HFFc6 (cell line): Measurements from ENCODE around the gene TPK1. TPM values are rescaled to one million over a fixed set of nuclear protein-coding genes. Genes with fewer than 3 reads are reported as not detected.

Experiments
- DNase-seq: peaks from one replicate; pipeline ENCODE4 v3.0.0-alpha.2; 2018
- H3K27ac Mint-ChIP-seq: 2 replicates; pipeline ENCODE4 v1.8.0; 2020; ENCODE audit warnings: mild to moderate bottlenecking, mixed read lengths
- H3K27me3 Mint-ChIP-seq: 2 replicates; pipeline ENCODE4 v1.8.0; 2021; ENCODE audit warnings: mild to moderate bottlenecking, moderate library complexity, mixed read lengths; ENCODE audit not compliant: insufficient read depth
- H3K36me3 Mint-ChIP-seq: 2 replicates; pipeline ENCODE4 v1.8.0; 2021; ENCODE audit warnings: low read depth, mixed read lengths
- H3K4me1 Mint-ChIP-seq: 2 replicates; pipeline ENCODE4 v1.8.0; 2020; ENCODE audit warnings: low read depth, mixed read lengths
- H3K4me3 Mint-ChIP-seq: 2 replicates; pipeline ENCODE4 v1.8.0; 2020; ENCODE audit warnings: mild to moderate bottlenecking, moderate library complexity, mixed read lengths
- H3K9me3 Mint-ChIP-seq: 2 replicates; pipeline ENCODE4 v1.8.0; 2020; ENCODE audit warnings: mild to moderate bottlenecking, mixed read lengths
- CTCF ChIP-seq: fragments of 200-600 bp; sonication (generic); IDR thresholded peaks from 2 replicates; pipeline ENCODE4 v1.5.0; 2021; ENCODE audit warnings: antibody characterized with exemption, mild to moderate bottlenecking
- total RNA-seq, 6 experiments: library from RNA; stranded (reverse); fragmentation: NEBNext Ultra II Directional; extraction: Animal tissue kit (Norgen Biotek cat#: 25700); gene quantifications; 2 replicates in 1 of 6; 3 replicates in 5 of 6; pipeline ENCODE4 v1.2.3, GENCODE V29; 2021

Gene TPK1
- total RNA-seq, 6 experiments from 2014 or later, result 0.11 to 0.82 (median 0.55) TPM; not detected in 2

DNA sequence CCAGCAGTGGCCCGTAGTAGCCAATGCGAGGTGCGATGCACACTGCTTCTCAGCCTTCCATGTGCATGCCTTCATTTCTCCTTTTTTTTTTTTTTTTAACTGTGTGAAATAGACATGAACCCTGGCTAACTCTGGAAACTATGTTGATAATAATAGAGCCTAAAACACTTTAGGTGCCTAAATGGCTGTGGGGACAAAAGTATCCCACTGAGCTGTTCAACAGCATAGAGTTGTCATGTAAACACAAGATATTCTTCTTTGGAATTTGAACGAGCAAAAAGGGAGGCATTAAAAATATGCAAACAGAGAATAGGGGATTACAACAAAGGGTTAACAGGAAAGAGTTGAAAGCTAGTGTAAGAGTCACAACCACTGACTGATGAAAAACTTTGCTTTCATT, 270.3 kb downstream of the TPK1 start:
- H3K27me3 Mint-ChIP-seq, result no peaks in the 10 kb centered on the region
- DNase-seq, result no peak
- H3K9me3 Mint-ChIP-seq, result peaks cover 39% of the 10 kb centered on the region
- no peak for TF ChIP-seq CTCF
- no peaks in the 10 kb centered on the region for H3K4me1 Mint-ChIP-seq
- H3K27ac Mint-ChIP-seq, result no peak overlapping the region
- H3K4me3 Mint-ChIP-seq, result no peak overlapping the region
- H3K36me3 Mint-ChIP-seq, result no peaks in the 10 kb centered on the region

DNA sequence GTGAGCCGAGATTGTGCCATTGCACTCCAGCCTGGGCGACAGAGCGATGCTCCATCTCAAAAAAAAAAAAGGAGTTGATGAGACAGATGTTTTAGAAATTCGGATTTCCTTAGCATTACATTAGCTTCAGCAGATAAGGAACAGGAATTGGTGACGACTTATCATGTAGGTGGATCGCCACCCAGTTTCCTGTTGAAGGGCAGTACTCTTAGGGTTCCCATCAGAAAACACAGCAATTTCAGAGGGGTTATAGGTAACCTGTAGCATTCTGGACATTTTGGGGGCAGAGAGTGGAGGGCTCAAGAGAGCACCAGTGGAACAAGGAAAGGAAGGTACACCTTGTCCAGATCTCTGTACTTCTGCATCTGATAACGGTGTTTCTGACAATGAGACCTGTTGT, 286.0 kb downstream of the TPK1 start:
- H3K27me3 Mint-ChIP-seq, result no peaks in the 10 kb centered on the region
- peaks cover 48% of the 10 kb centered on the region for H3K9me3 Mint-ChIP-seq
- H3K36me3 Mint-ChIP-seq, result no peaks in the 10 kb centered on the region
- no peak for TF ChIP-seq CTCF
- H3K4me3 Mint-ChIP-seq, result no peak overlapping the region
- no peak overlapping the region for H3K27ac Mint-ChIP-seq
- H3K4me1 Mint-ChIP-seq, result no peaks in the 10 kb centered on the region
- no peak for DNase-seq

DNA sequence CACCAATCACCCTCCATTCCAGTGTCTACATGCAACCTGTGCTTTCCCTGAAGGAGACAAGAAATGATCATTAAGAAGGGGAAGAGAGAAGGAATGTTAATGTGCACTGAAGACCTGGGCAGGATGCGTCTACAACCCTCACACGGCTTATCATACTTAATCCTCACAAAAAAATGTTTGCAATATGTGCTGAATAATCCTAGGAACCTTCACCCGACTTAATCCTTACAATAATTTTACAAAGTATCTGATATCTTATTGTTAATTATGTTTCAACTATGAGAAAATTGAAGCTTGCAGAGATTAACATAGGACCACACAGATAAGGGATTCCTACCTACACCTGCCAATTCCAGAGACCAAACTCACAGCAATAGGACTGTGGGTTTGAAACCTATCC, 287.3 kb downstream of the TPK1 start:
- no peak for DNase-seq
- peaks cover 44% of the 10 kb centered on the region for H3K9me3 Mint-ChIP-seq
- H3K27me3 Mint-ChIP-seq, result no peaks in the 10 kb centered on the region
- H3K4me3 Mint-ChIP-seq, result no peak overlapping the region
- TF ChIP-seq CTCF, result no peak
- no peaks in the 10 kb centered on the region for H3K4me1 Mint-ChIP-seq
- H3K27ac Mint-ChIP-seq, result no peak overlapping the region
- no peaks in the 10 kb centered on the region for H3K36me3 Mint-ChIP-seq

DNA sequence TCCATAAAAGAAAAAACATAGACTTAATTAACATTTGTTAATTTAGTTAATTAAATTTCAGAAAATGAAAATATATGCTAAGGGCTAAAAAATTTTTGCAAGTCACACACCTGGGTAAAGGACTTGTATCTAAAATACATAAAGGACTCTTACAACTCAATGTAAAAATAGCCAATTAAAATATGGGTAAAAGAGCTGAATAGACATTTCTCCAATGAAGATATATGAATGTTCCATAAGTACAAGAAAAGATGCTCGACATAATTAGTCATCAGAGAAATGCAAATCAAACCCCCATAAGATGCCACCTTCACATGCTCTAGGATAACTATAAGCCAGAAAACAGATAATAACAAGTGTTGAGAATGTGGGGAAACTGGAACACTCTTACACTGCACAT, 288.0 kb downstream of the TPK1 start:
- Mint-ChIP-seq H3K36me3 (no peaks in the 10 kb centered on the region), H3K4me1 (no peaks in the 10 kb centered on the region), H3K27me3 (no peaks in the 10 kb centered on the region), H3K9me3 (peaks cover 42% of the 10 kb centered on the region), H3K4me3 (no peak overlapping the region), H3K27ac (no peak overlapping the region)
- no peak for DNase-seq
- TF ChIP-seq CTCF, result no peak

DNA sequence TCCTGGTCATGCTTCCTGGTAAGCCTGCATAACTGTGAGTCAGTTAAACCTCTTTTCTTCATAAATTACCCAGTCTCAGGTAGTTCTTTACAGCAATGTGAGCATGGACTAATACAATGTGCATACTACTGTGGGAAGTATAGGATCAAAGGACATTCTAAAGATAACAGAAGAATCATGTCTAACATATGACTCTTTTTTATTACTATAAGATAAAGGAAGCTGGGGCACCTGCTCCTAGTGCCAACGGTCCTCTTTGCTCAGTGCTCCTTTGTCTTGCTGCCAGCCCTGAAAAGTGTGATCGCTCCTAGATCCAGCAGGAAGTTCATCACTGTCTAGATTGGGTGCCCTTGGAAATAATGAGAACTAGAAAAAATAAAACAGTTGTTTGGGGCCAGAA, 289.1 kb downstream of the TPK1 start:
- Mint-ChIP-seq H3K4me3 (no peak overlapping the region), H3K27me3 (no peaks in the 10 kb centered on the region), H3K36me3 (no peaks in the 10 kb centered on the region), H3K9me3 (peaks cover 39% of the 10 kb centered on the region), H3K4me1 (no peaks in the 10 kb centered on the region), H3K27ac (no peak overlapping the region)
- DNase-seq, result no peak
- no peak for TF ChIP-seq CTCF

- no peak overlapping the region for H3K27ac Mint-ChIP-seq
- no peak for DNase-seq
- no peaks in the 10 kb centered on the region for H3K4me1 Mint-ChIP-seq
- no peaks in the 10 kb centered on the region for H3K36me3 Mint-ChIP-seq
- peaks cover 45% of the 10 kb centered on the region for H3K9me3 Mint-ChIP-seq
- TF ChIP-seq CTCF, result no peak
- H3K4me3 Mint-ChIP-seq, result no peak overlapping the region
- H3K27me3 Mint-ChIP-seq, result no peaks in the 10 kb centered on the region
These were observed 290.5 kb downstream of the TPK1 start for GRCh38 chr7:144545330-144545729.
